ENCODE data around the gene R3HDM2.

Gene R3HDM2

GRCh38 chr12:57395121-57395520 lies 35.7 kb downstream of the R3HDM2 start:
- no peak overlapping the region for H3K4me3 Mint-ChIP-seq
- no peak overlapping the region for H3K27ac Mint-ChIP-seq
- H3K36me3 Mint-ChIP-seq: no peaks in the 10 kb centered on the region

GRCh38 chr12:57390174-57390573 lies 40.7 kb downstream of the R3HDM2 start:
- H3K9me3 Mint-ChIP-seq (ENCODE audit: low read depth): no peaks in the 10 kb centered on the region
- peaks cover 6% of the 10 kb centered on the region for H3K36me3 Mint-ChIP-seq

More at GRCh38 chr12:57395121-57395520, 35.7 kb downstream of the R3HDM2 start:
- H3K27me3 Mint-ChIP-seq: no peaks in the 10 kb centered on the region
- H3K9me3 Mint-ChIP-seq (ENCODE audit: low read depth): no peaks in the 10 kb centered on the region
- H3K4me1 Mint-ChIP-seq (ENCODE audit: low read depth): peaks cover 14% of the 10 kb centered on the region

GRCh38 chr12:57389033-57389432 lies 41.8 kb downstream of the R3HDM2 start:
- no peak overlapping the region for H3K4me3 Mint-ChIP-seq
- no peaks in the 10 kb centered on the region for H3K9me3 Mint-ChIP-seq (ENCODE audit: low read depth)
- H3K36me3 Mint-ChIP-seq: peaks cover 6% of the 10 kb centered on the region
- H3K27me3 Mint-ChIP-seq: no peaks in the 10 kb centered on the region
- H3K4me1 Mint-ChIP-seq (ENCODE audit: low read depth): peaks cover 2% of the 10 kb centered on the region
- H3K27ac Mint-ChIP-seq: no peak overlapping the region

More at GRCh38 chr12:57390174-57390573, 40.7 kb downstream of the R3HDM2 start:
- Mint-ChIP-seq H3K4me3 (no peak overlapping the region), H3K27ac (no peak overlapping the region), H3K27me3 (no peaks in the 10 kb centered on the region), H3K4me1 (ENCODE audit: low read depth) (peaks cover 2% of the 10 kb centered on the region)

- H3K9me3 Mint-ChIP-seq (ENCODE audit: low read depth): no peaks in the 10 kb centered on the region
- no peak overlapping the region for H3K4me3 Mint-ChIP-seq
- H3K4me1 Mint-ChIP-seq (ENCODE audit: low read depth): peaks cover 2% of the 10 kb centered on the region
- no peak overlapping the region for H3K27ac Mint-ChIP-seq
- H3K27me3 Mint-ChIP-seq: no peaks in the 10 kb centered on the region
- H3K36me3 Mint-ChIP-seq: peaks cover 6% of the 10 kb centered on the region
Measured at GRCh38 chr12:57388425-57388824, 42.4 kb downstream of the R3HDM2 start.

- Mint-ChIP-seq H3K4me3 (no peak overlapping the region), H3K27ac (no peak overlapping the region), H3K4me1 (ENCODE audit: low read depth) (peaks cover 3% of the 10 kb centered on the region), H3K27me3 (no peaks in the 10 kb centered on the region), H3K36me3 (peaks cover 6% of the 10 kb centered on the region), H3K9me3 (ENCODE audit: low read depth) (no peaks in the 10 kb centered on the region)
Measured at GRCh38 chr12:57386187-57386720, 44.6 kb downstream of the R3HDM2 start.

GRCh38 chr12:57385586-57385985 lies 45.3 kb downstream of the R3HDM2 start:
- no peak overlapping the region for H3K27ac Mint-ChIP-seq
- no peaks in the 10 kb centered on the region for H3K9me3 Mint-ChIP-seq (ENCODE audit: low read depth)
- no peaks in the 10 kb centered on the region for H3K27me3 Mint-ChIP-seq
- peaks cover 8% of the 10 kb centered on the region for H3K36me3 Mint-ChIP-seq
- H3K4me1 Mint-ChIP-seq (ENCODE audit: low read depth): peaks cover 3% of the 10 kb centered on the region
- H3K4me3 Mint-ChIP-seq: no peak overlapping the region

- H3K4me3 Mint-ChIP-seq: no peak overlapping the region
- peaks cover 8% of the 10 kb centered on the region for H3K36me3 Mint-ChIP-seq
- H3K4me1 Mint-ChIP-seq (ENCODE audit: low read depth): peaks cover 10% of the 10 kb centered on the region
- no peak overlapping the region for H3K27ac Mint-ChIP-seq
- H3K27me3 Mint-ChIP-seq: no peaks in the 10 kb centered on the region
- no peaks in the 10 kb centered on the region for H3K9me3 Mint-ChIP-seq (ENCODE audit: low read depth)
Measured at GRCh38 chr12:57384478-57384877, 46.4 kb downstream of the R3HDM2 start.

- Mint-ChIP-seq H3K4me3 (no peak overlapping the region), H3K27ac (no peak overlapping the region), H3K4me1 (ENCODE audit: low read depth) (peaks cover 18% of the 10 kb centered on the region), H3K36me3 (peaks cover 8% of the 10 kb centered on the region), H3K27me3 (no peaks in the 10 kb centered on the region), H3K9me3 (ENCODE audit: low read depth) (no peaks in the 10 kb centered on the region)
Measured at GRCh38 chr12:57381693-57382220, 49.1 kb downstream of the R3HDM2 start.

- H3K27ac Mint-ChIP-seq: peak overlapping the region; percentile 12
- no peak overlapping the region for H3K4me3 Mint-ChIP-seq
- no peaks in the 10 kb centered on the region for H3K27me3 Mint-ChIP-seq
- no peaks in the 10 kb centered on the region for H3K9me3 Mint-ChIP-seq (ENCODE audit: low read depth)
- peaks cover 8% of the 10 kb centered on the region for H3K36me3 Mint-ChIP-seq
- H3K4me1 Mint-ChIP-seq (ENCODE audit: low read depth): peaks cover 18% of the 10 kb centered on the region
Measured at GRCh38 chr12:57380300-57380699, 50.5 kb downstream of the R3HDM2 start.

- H3K9me3 Mint-ChIP-seq (ENCODE audit: low read depth): no peaks in the 10 kb centered on the region
- H3K27ac Mint-ChIP-seq: no peak overlapping the region
- peaks cover 8% of the 10 kb centered on the region for H3K36me3 Mint-ChIP-seq
- peaks cover 24% of the 10 kb centered on the region for H3K4me1 Mint-ChIP-seq (ENCODE audit: low read depth)
- H3K4me3 Mint-ChIP-seq: no peak overlapping the region
- no peaks in the 10 kb centered on the region for H3K27me3 Mint-ChIP-seq
Measured at GRCh38 chr12:57377103-57377840, 53.6 kb downstream of the R3HDM2 start.

GRCh38 chr12:57372233-57372632 lies 58.6 kb downstream of the R3HDM2 start:
- Mint-ChIP-seq H3K36me3 (peaks cover 2% of the 10 kb centered on the region), H3K4me1 (ENCODE audit: low read depth) (peaks cover 17% of the 10 kb centered on the region), H3K9me3 (ENCODE audit: low read depth) (no peaks in the 10 kb centered on the region), H3K27ac (no peak overlapping the region), H3K4me3 (no peak overlapping the region), H3K27me3 (no peaks in the 10 kb centered on the region)

GRCh38 chr12:57370696-57371095 lies 60.1 kb downstream of the R3HDM2 start:
- Mint-ChIP-seq H3K9me3 (ENCODE audit: low read depth) (peaks cover 4% of the 10 kb centered on the region), H3K27ac (no peak overlapping the region), H3K4me3 (no peak overlapping the region), H3K36me3 (peaks cover 12% of the 10 kb centered on the region), H3K27me3 (no peaks in the 10 kb centered on the region), H3K4me1 (ENCODE audit: low read depth) (peaks cover 17% of the 10 kb centered on the region)

GRCh38 chr12:57370072-57370471 lies 60.8 kb downstream of the R3HDM2 start:
- H3K4me1 Mint-ChIP-seq (ENCODE audit: low read depth): peaks cover 17% of the 10 kb centered on the region
- no peak overlapping the region for H3K4me3 Mint-ChIP-seq
- no peak overlapping the region for H3K27ac Mint-ChIP-seq
- no peaks in the 10 kb centered on the region for H3K27me3 Mint-ChIP-seq
- peaks cover 12% of the 10 kb centered on the region for H3K36me3 Mint-ChIP-seq
- peaks cover 4% of the 10 kb centered on the region for H3K9me3 Mint-ChIP-seq (ENCODE audit: low read depth)

- Mint-ChIP-seq H3K36me3 (peaks cover 12% of the 10 kb centered on the region), H3K27me3 (no peaks in the 10 kb centered on the region), H3K4me1 (ENCODE audit: low read depth) (peaks cover 17% of the 10 kb centered on the region), H3K9me3 (ENCODE audit: low read depth) (peaks cover 4% of the 10 kb centered on the region), H3K27ac (no peak overlapping the region), H3K4me3 (no peak overlapping the region)
Measured at GRCh38 chr12:57369202-57369601, 61.6 kb downstream of the R3HDM2 start.

- Mint-ChIP-seq H3K36me3 (peaks cover 12% of the 10 kb centered on the region), H3K9me3 (ENCODE audit: low read depth) (peaks cover 4% of the 10 kb centered on the region), H3K4me1 (ENCODE audit: low read depth) (peaks cover 17% of the 10 kb centered on the region)
Measured at GRCh38 chr12:57368349-57369095, 62.3 kb downstream of the R3HDM2 start.

More at GRCh38 chr12:57368349-57369095, 62.3 kb downstream of the R3HDM2 start:
- H3K27me3 Mint-ChIP-seq: no peaks in the 10 kb centered on the region
- H3K27ac Mint-ChIP-seq: no peak overlapping the region
- no peak overlapping the region for H3K4me3 Mint-ChIP-seq

Data from activated naive CD8-positive, alpha-beta T cell (primary cell).